ENCODE results near the gene MTOR. TPM values are rescaled to one million over a fixed set of nuclear protein-coding genes. Genes with fewer than 3 reads are reported as not detected.

Gene MTOR
- total RNA-seq, 1 donor from 2014 or later, result 53.0 TPM

GRCh38 chr1:11143907-11144306, 118.4 kb downstream of the MTOR start:
- Mint-ChIP-seq H3K27me3 (no peaks in the 10 kb centered on the region), H3K4me1 (ENCODE audit: unreplicated experiment) (no peaks in the 10 kb centered on the region), H3K4me3 (no peak overlapping the region), H3K27ac (no peak overlapping the region), H3K36me3 (peaks cover 17% of the 10 kb centered on the region), H3K9me3 (no peaks in the 10 kb centered on the region)
- DNase-seq (ENCODE audit: extremely low spot score, unreplicated experiment), result no peak
- TF ChIP-seq CTCF (conservative IDR thresholded peaks at IDR 0.05), result no peak

GRCh38 chr1:11143401-11143800, 119.0 kb downstream of the MTOR start:
- Mint-ChIP-seq H3K9me3 (no peaks in the 10 kb centered on the region), H3K4me3 (no peak overlapping the region), H3K36me3 (peaks cover 21% of the 10 kb centered on the region), H3K4me1 (ENCODE audit: unreplicated experiment) (no peaks in the 10 kb centered on the region), H3K27ac (no peak overlapping the region), H3K27me3 (no peaks in the 10 kb centered on the region)
- no peak for TF ChIP-seq CTCF (conservative IDR thresholded peaks at IDR 0.05)
- DNase-seq (ENCODE audit: extremely low spot score, unreplicated experiment), result no peak

GRCh38 chr1:11142618-11143391, 119.5 kb downstream of the MTOR start:
- Mint-ChIP-seq H3K27me3 (no peaks in the 10 kb centered on the region), H3K4me1 (ENCODE audit: unreplicated experiment) (no peaks in the 10 kb centered on the region), H3K9me3 (no peaks in the 10 kb centered on the region), H3K27ac (no peak overlapping the region), H3K36me3 (peaks cover 17% of the 10 kb centered on the region), H3K4me3 (no peak overlapping the region)
- no peak for DNase-seq (ENCODE audit: extremely low spot score, unreplicated experiment)
- no peak for TF ChIP-seq CTCF (conservative IDR thresholded peaks at IDR 0.05)

GRCh38 chr1:11138952-11139351, 123.4 kb downstream of the MTOR start:
- Mint-ChIP-seq H3K36me3 (peaks cover 19% of the 10 kb centered on the region), H3K4me3 (no peak overlapping the region), H3K27me3 (no peaks in the 10 kb centered on the region), H3K27ac (no peak overlapping the region), H3K4me1 (ENCODE audit: unreplicated experiment) (no peaks in the 10 kb centered on the region), H3K9me3 (no peaks in the 10 kb centered on the region)
- DNase-seq (ENCODE audit: extremely low spot score, unreplicated experiment), result no peak
- TF ChIP-seq CTCF (conservative IDR thresholded peaks at IDR 0.05), result no peak

GRCh38 chr1:11138029-11138428, 124.3 kb downstream of the MTOR start:
- no peak overlapping the region for H3K27ac Mint-ChIP-seq
- no peaks in the 10 kb centered on the region for H3K9me3 Mint-ChIP-seq
- no peaks in the 10 kb centered on the region for H3K27me3 Mint-ChIP-seq

More at GRCh38 chr1:11138029-11138428, 124.3 kb downstream of the MTOR start:
- Mint-ChIP-seq H3K4me3 (no peak overlapping the region), H3K4me1 (ENCODE audit: unreplicated experiment) (no peaks in the 10 kb centered on the region), H3K36me3 (peaks cover 16% of the 10 kb centered on the region)
- DNase-seq (ENCODE audit: extremely low spot score, unreplicated experiment), result no peak
- no peak for TF ChIP-seq CTCF (conservative IDR thresholded peaks at IDR 0.05)

Measured in type B pancreatic cell (in vitro differentiated cells).